RPMI7951 (cell line): Measurements from ENCODE around the gene CC2D1A. TPM values are rescaled to one million over a fixed set of nuclear protein-coding genes. Genes with fewer than 3 reads are reported as not detected.

Experiments used
- DNase-seq: peaks from one replicate; pipeline ENCODE4 v3.0.0-alpha.2; 2012; ENCODE audit warnings: low read depth
- total RNA-seq: library from RNA; depleted of rRNA; stranded (reverse); fragments of >200 nt; shearing (Covaris generic); gene quantifications from 2 replicates; pipeline ENCODE4 v1.2.3, GENCODE V29; 2014; rRNA removed

Gene CC2D1A
- total RNA-seq, 1 experiment from 2014 or later = 15.7 TPM

- no peak for DNase-seq
Measured at GRCh38 chr19:13979244-13979615, 73.2 kb downstream of the CC2D1A start.

GRCh38 chr19:13979686-13980085 is 73.7 kb downstream of the CC2D1A start:
- DNase-seq = no peak

GRCh38 chr19:13980340-13980739 is 74.3 kb downstream of the CC2D1A start:
- no peak for DNase-seq

Other genes with a start within 250 kb of the CC2D1A start
- 24.9 and 52.5 TPM in 2 replicates for gene MRI1, start 141.7 kb upstream of the CC2D1A start, total RNA-seq
- 213 and 223 TPM in 2 replicates for gene C19orf53, start 131.7 kb upstream of the CC2D1A start, total RNA-seq
- gene ZSWIM4, start 110.8 kb upstream of the CC2D1A start, total RNA-seq = 2.8 TPM in 2 replicates
- 1.3 TPM in 1 of 2 replicates, not detected in the other for gene NANOS3, start 29.1 kb upstream of the CC2D1A start, total RNA-seq
- gene BRME1, start 84 bp upstream of the CC2D1A start, total RNA-seq = 1.6 and 2.1 TPM in 2 replicates
- 3.2 and 4.2 TPM in 2 replicates for gene PODNL1, start 32.2 kb downstream of the CC2D1A start, total RNA-seq
- 21.1 and 23.5 TPM in 2 replicates for gene DCAF15, start 46.3 kb downstream of the CC2D1A start, total RNA-seq
- 1.7 and 2.1 TPM in 2 replicates for gene RFX1, start 100.1 kb downstream of the CC2D1A start, total RNA-seq
- gene RLN3, start 121.9 kb downstream of the CC2D1A start, total RNA-seq = not detected in 2 replicates
- gene IL27RA, start 125.6 kb downstream of the CC2D1A start, total RNA-seq = 2.3 TPM in 2 replicates
- under 0.01 TPM in 2 replicates for gene PALM3, start 155.9 kb downstream of the CC2D1A start, total RNA-seq
- gene MISP3, start 166.6 kb downstream of the CC2D1A start, total RNA-seq = 4.1 and 6.7 TPM in 2 replicates
- 0.59 TPM in 1 of 2 replicates, not detected in the other for gene C19orf67, start 179.6 kb downstream of the CC2D1A start, total RNA-seq
- 24.2 and 41.8 TPM in 2 replicates for gene SAMD1, start 184.6 kb downstream of the CC2D1A start, total RNA-seq
- gene PRKACA, start 211.6 kb downstream of the CC2D1A start, total RNA-seq = 55.2 and 60.9 TPM in 2 replicates
- 86.6 and 90.8 TPM in 2 replicates for gene ASF1B, start 230.4 kb downstream of the CC2D1A start, total RNA-seq